Hepatocyte (in vitro differentiated cells): ENCODE measurements around the gene TM7SF2.

Experiments
- EZH2 ChIP-seq: fragments of 200-600 bp; sonication (generic); IDR thresholded peaks from 2 replicates; pipeline ENCODE4 v1.6.1; 2016; ENCODE audit warnings: antibody characterized with exemption, mild to moderate bottlenecking, borderline replicate concordance
- TF ChIP-seq, protein P1 (sequence below): fragments of 200-600 bp; sonication (generic); IDR thresholded peaks from 2 replicates; pipeline ENCODE4 v1.5.1; 2016; ENCODE audit warnings: antibody characterized with exemption, mild to moderate bottlenecking; ENCODE audit not compliant: poor library complexity

DNA sequence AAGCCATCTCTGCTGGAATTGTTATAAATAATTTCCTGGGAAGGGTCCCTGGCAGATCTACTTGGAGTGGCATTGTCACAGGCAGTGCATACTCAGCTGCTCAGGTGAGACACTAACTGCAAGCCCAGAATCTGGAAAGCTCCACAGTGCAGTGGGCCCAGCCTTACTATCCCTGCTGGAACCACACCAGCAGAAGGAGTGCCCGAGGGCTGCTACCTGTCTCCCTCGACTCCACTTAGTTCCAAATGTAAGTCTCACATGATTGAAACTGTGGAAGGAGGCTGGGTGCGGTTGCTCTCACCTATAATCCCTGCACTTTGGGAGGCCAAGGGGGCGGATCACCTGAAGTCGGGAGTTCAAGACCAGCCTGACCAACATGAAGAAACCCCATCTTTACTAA, 37.0 kb downstream of the TM7SF2 start:
- TF ChIP-seq, protein P1, sequence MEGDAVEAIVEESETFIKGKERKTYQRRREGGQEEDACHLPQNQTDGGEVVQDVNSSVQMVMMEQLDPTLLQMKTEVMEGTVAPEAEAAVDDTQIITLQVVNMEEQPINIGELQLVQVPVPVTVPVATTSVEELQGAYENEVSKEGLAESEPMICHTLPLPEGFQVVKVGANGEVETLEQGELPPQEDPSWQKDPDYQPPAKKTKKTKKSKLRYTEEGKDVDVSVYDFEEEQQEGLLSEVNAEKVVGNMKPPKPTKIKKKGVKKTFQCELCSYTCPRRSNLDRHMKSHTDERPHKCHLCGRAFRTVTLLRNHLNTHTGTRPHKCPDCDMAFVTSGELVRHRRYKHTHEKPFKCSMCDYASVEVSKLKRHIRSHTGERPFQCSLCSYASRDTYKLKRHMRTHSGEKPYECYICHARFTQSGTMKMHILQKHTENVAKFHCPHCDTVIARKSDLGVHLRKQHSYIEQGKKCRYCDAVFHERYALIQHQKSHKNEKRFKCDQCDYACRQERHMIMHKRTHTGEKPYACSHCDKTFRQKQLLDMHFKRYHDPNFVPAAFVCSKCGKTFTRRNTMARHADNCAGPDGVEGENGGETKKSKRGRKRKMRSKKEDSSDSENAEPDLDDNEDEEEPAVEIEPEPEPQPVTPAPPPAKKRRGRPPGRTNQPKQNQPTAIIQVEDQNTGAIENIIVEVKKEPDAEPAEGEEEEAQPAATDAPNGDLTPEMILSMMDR, result no peak
- no peak for TF ChIP-seq EZH2
